GM18517 (cell line): ENCODE results near the gene PIK3AP1.
"Not testable (repeated sequence)": the region's sequence is repeated elsewhere in the genome, so short reads cannot be mapped to it uniquely, and the experiment has no call there.

ENCODE experiments used
- ATAC-seq: cut with Tn5 transposase; IDR thresholded peaks from one replicate; pipeline ENCODE4 v1.9.1; 2021; ENCODE audit warnings: mild to moderate bottlenecking, moderate library complexity; ENCODE audit not compliant: unreplicated experiment

The PIK3AP1 gene

GRCh38 chr10:96737307-96737902, 17.1 kb upstream of the PIK3AP1 start:
- not testable (repeated sequence) for ATAC-seq

- no peak for ATAC-seq
These were observed 4.3 kb upstream of the PIK3AP1 start for GRCh38 chr10:96724621-96725020.

GRCh38 chr10:96721207-96721572, 876 bp upstream of the PIK3AP1 start:
- no peak for ATAC-seq

- ATAC-seq, result peak; percentile 48
These were observed 378 bp downstream of the PIK3AP1 start for GRCh38 chr10:96719850-96720421.

- no peak for ATAC-seq
These were observed 1.1 kb downstream of the PIK3AP1 start for GRCh38 chr10:96719200-96719599.

GRCh38 chr10:96718304-96718990, 1.9 kb downstream of the PIK3AP1 start:
- ATAC-seq, result no peak

- ATAC-seq, result no peak
These were observed 3.9 kb downstream of the PIK3AP1 start for GRCh38 chr10:96716390-96716789.

- ATAC-seq, result no peak
These were observed 5.5 kb downstream of the PIK3AP1 start for GRCh38 chr10:96714746-96715255.

GRCh38 chr10:96714031-96714590, 6.2 kb downstream of the PIK3AP1 start:
- ATAC-seq, result no peak

- no peak for ATAC-seq
These were observed 7.5 kb downstream of the PIK3AP1 start for GRCh38 chr10:96712662-96713271.

GRCh38 chr10:96711048-96711728, 9.1 kb downstream of the PIK3AP1 start:
- no peak for ATAC-seq

GRCh38 chr10:96709525-96709924, 10.8 kb downstream of the PIK3AP1 start:
- ATAC-seq, result no peak

- no peak for ATAC-seq
These were observed 11.3 kb downstream of the PIK3AP1 start for GRCh38 chr10:96708996-96709395.

- ATAC-seq, result no peak
These were observed 11.9 kb downstream of the PIK3AP1 start for GRCh38 chr10:96708456-96708855.

- ATAC-seq, result no peak
These were observed 13.9 kb downstream of the PIK3AP1 start for GRCh38 chr10:96706331-96706853.

- no peak for ATAC-seq
These were observed 15.2 kb downstream of the PIK3AP1 start for GRCh38 chr10:96705134-96705533.

- no peak for ATAC-seq
These were observed 15.8 kb downstream of the PIK3AP1 start for GRCh38 chr10:96704563-96704962.

- no peak for ATAC-seq
These were observed 17.0 kb downstream of the PIK3AP1 start for GRCh38 chr10:96703358-96703757.

GRCh38 chr10:96701265-96701664, 19.0 kb downstream of the PIK3AP1 start:
- ATAC-seq, result no peak

GRCh38 chr10:96700374-96701099, 19.8 kb downstream of the PIK3AP1 start:
- ATAC-seq, result peak; percentile 57
